Stimulated activated CD4-positive, alpha-beta T cell treated with anti-CD3 and anti-CD28 coated beads, Interleukin-2, amount 100 ng/mL, for 24 hours (primary cell): Measurements from ENCODE around the gene PIAS1.

Experiments used
- DNase-seq, 2 donors: peaks; one replicate each; pipeline ENCODE4 v3.0.0-alpha.2; 2020

The PIAS1 gene

GRCh38 chr15:68063606-68064005 lies 9.5 kb downstream of the PIAS1 start:
- DNase-seq: no peak

- DNase-seq: no peak
Observed at GRCh38 chr15:68073576-68074288, 19.6 kb downstream of the PIAS1 start.

GRCh38 chr15:68075764-68076385 lies 21.8 kb downstream of the PIAS1 start:
- DNase-seq: no peak

- DNase-seq: no peak
Observed at GRCh38 chr15:68078365-68078764, 24.2 kb downstream of the PIAS1 start.

GRCh38 chr15:68080334-68080733 lies 26.2 kb downstream of the PIAS1 start:
- DNase-seq: no peak

- DNase-seq: no peak
Observed at GRCh38 chr15:68080783-68081182, 26.7 kb downstream of the PIAS1 start.

- no peak for DNase-seq
Observed at GRCh38 chr15:68081869-68082505, 27.9 kb downstream of the PIAS1 start.

GRCh38 chr15:68082735-68083134 lies 28.6 kb downstream of the PIAS1 start:
- no peak for DNase-seq

- DNase-seq: no peak
Observed at GRCh38 chr15:68083463-68083862, 29.3 kb downstream of the PIAS1 start.

GRCh38 chr15:68085052-68085451 lies 30.9 kb downstream of the PIAS1 start:
- no peak for DNase-seq

GRCh38 chr15:68091743-68092142 lies 37.6 kb downstream of the PIAS1 start:
- DNase-seq: no peak

- DNase-seq: no peak
Observed at GRCh38 chr15:68096099-68096498, 42.0 kb downstream of the PIAS1 start.

GRCh38 chr15:68097029-68097428 lies 42.9 kb downstream of the PIAS1 start:
- DNase-seq: no peak

GRCh38 chr15:68098465-68098864 lies 44.4 kb downstream of the PIAS1 start:
- no peak for DNase-seq

GRCh38 chr15:68100194-68100593 lies 46.1 kb downstream of the PIAS1 start:
- no peak for DNase-seq

GRCh38 chr15:68103603-68104002 lies 49.5 kb downstream of the PIAS1 start:
- DNase-seq: no peak

GRCh38 chr15:68106656-68107055 lies 52.5 kb downstream of the PIAS1 start:
- DNase-seq: no peak

GRCh38 chr15:68107142-68107541 lies 53.0 kb downstream of the PIAS1 start:
- no peak for DNase-seq

- DNase-seq: no peak
Observed at GRCh38 chr15:68112706-68113105, 58.6 kb downstream of the PIAS1 start.

GRCh38 chr15:68113273-68113672 lies 59.2 kb downstream of the PIAS1 start:
- no peak for DNase-seq

GRCh38 chr15:68113751-68114150 lies 59.6 kb downstream of the PIAS1 start:
- no peak for DNase-seq

GRCh38 chr15:68114356-68114755 lies 60.2 kb downstream of the PIAS1 start:
- no peak for DNase-seq

GRCh38 chr15:68114840-68115239 lies 60.7 kb downstream of the PIAS1 start:
- no peak for DNase-seq

- no peak for DNase-seq
Observed at GRCh38 chr15:68124700-68125099, 70.6 kb downstream of the PIAS1 start.
